Parathyroid adenoma (tissue), 2 donors: ENCODE data around the gene LRCOL1.
A peak's percentile ranks its signal among the peaks of the same experiment; 100 is the strongest.
"Not testable (repeated sequence)": the region's sequence is repeated elsewhere in the genome, so short reads cannot be mapped to it uniquely, and the experiment has no call there.

Experiments used
- H2AFZ ChIP-seq: fragments of 300-600 bp; sonication (generic); one replicate; pipeline ENCODE4 v1.7.0; 2017; ENCODE audit warnings: antibody characterized with exemption, mild to moderate bottlenecking
- H3K27ac ChIP-seq: fragments of 300-600 bp; sonication (generic); one replicate; pipeline ENCODE4 v1.7.0; 2017
- H3K27me3 ChIP-seq: fragments of 300-600 bp; sonication (generic); one replicate; pipeline ENCODE4 v1.7.0; 2017; ENCODE audit warnings: low read length; ENCODE audit not compliant: control insufficient read depth, insufficient read depth
- H3K36me3 ChIP-seq: fragments of 300-600 bp; sonication (generic); one replicate; pipeline ENCODE4 v1.7.0; 2017; ENCODE audit warnings: low read length; ENCODE audit not compliant: control insufficient read depth, insufficient read depth
- H3K4me1 ChIP-seq: fragments of 300-600 bp; sonication (generic); one replicate; pipeline ENCODE4 v1.7.0; 2017; ENCODE audit warnings: control low read depth
- H3K4me2 ChIP-seq: fragments of 300-600 bp; sonication (generic); one replicate; pipeline ENCODE4 v1.7.0; 2017; ENCODE audit warnings: low read length
- H3K4me3 ChIP-seq: fragments of 300-600 bp; sonication (generic); one replicate; pipeline ENCODE4 v1.7.0; 2017; ENCODE audit warnings: low read depth, low read length
- H3K79me2 ChIP-seq: fragments of 300-600 bp; sonication (generic); one replicate; pipeline ENCODE4 v1.7.0; 2017; ENCODE audit warnings: control low read depth
- H3K9ac ChIP-seq: fragments of 300-600 bp; sonication (generic); one replicate; pipeline ENCODE4 v1.7.0; 2017; ENCODE audit warnings: mild to moderate bottlenecking
- H3K9me3 ChIP-seq: fragments of 300-600 bp; sonication (generic); one replicate; pipeline ENCODE4 v1.7.0; 2017; ENCODE audit warnings: low read length; ENCODE audit not compliant: control insufficient read depth
- CTCF ChIP-seq: fragments of 300-600 bp; sonication (generic); IDR thresholded peaks from one replicate; pipeline ENCODE4 v1.7.0; 2017; ENCODE audit warnings: antibody characterized with exemption, mild to moderate bottlenecking
- donor health status: primary hyperparathyroidism.

The LRCOL1 gene

GRCh38 chr12:132603240-132604150 lies 6.9 kb downstream of the LRCOL1 start:
- Histone ChIP-seq H3K4me1 (peaks cover 4% of the 10 kb centered on the region), H3K9me3 (no peaks in the 10 kb centered on the region), H3K4me2 (peak overlapping the region; percentile 13), H3K27me3 (peaks cover 4% of the 10 kb centered on the region), H3K36me3 (no peaks in the 10 kb centered on the region), H3K4me3 (peak overlapping the region; percentile 22), H2AFZ (no peak overlapping the region), H3K27ac (peak overlapping the region; percentile 32), H3K79me2 (no peaks in the 10 kb centered on the region), H3K9ac (no peak overlapping the region)
- no peak for TF ChIP-seq CTCF

GRCh38 chr12:132602572-132603239 lies 7.7 kb downstream of the LRCOL1 start:
- Histone ChIP-seq H3K4me2 (no peak overlapping the region), H3K4me3 (peak overlapping the region; percentile 22), H3K27me3 (peaks cover 4% of the 10 kb centered on the region), H3K79me2 (no peaks in the 10 kb centered on the region), H3K4me1 (peaks cover 4% of the 10 kb centered on the region), H3K9me3 (no peaks in the 10 kb centered on the region), H3K9ac (no peak overlapping the region), H3K36me3 (no peaks in the 10 kb centered on the region), H2AFZ (no peak overlapping the region), H3K27ac (peak overlapping the region; percentile 30)
- TF ChIP-seq CTCF = no peak

GRCh38 chr12:132601171-132601883 lies 9.1 kb downstream of the LRCOL1 start:
- no peaks in the 10 kb centered on the region for H3K9me3 ChIP-seq
- no peak overlapping the region for H2AFZ ChIP-seq
- no peaks in the 10 kb centered on the region for H3K36me3 ChIP-seq
- peaks cover 4% of the 10 kb centered on the region for H3K4me1 ChIP-seq
- H3K27ac ChIP-seq = no peak overlapping the region
- peaks cover 4% of the 10 kb centered on the region for H3K27me3 ChIP-seq
- TF ChIP-seq CTCF = no peak
- H3K4me2 ChIP-seq = no peak overlapping the region
- no peak overlapping the region for H3K4me3 ChIP-seq
- no peaks in the 10 kb centered on the region for H3K79me2 ChIP-seq
- no peak overlapping the region for H3K9ac ChIP-seq

GRCh38 chr12:132600048-132601032 lies 10.0 kb downstream of the LRCOL1 start:
- Histone ChIP-seq H3K4me1 (peaks cover 4% of the 10 kb centered on the region), H3K4me3 (peak overlapping the region; percentile 25), H3K9ac (no peak overlapping the region), H3K27me3 (peaks cover 4% of the 10 kb centered on the region), H3K27ac (no peak overlapping the region), H3K9me3 (no peaks in the 10 kb centered on the region), H2AFZ (peak overlapping the region; percentile 70), H3K79me2 (no peaks in the 10 kb centered on the region), H3K36me3 (no peaks in the 10 kb centered on the region), H3K4me2 (peak overlapping the region; percentile 45)
- peak; percentile 40 for TF ChIP-seq CTCF

- not testable (repeated sequence) for H3K4me3 ChIP-seq, H3K27me3 ChIP-seq
Observed at GRCh38 chr12:132599502-132599901, 10.9 kb downstream of the LRCOL1 start.

More at GRCh38 chr12:132599502-132599901, 10.9 kb downstream of the LRCOL1 start:
- H3K27ac ChIP-seq, H3K79me2 ChIP-seq, H3K36me3 ChIP-seq, H3K9me3 ChIP-seq, H3K9ac ChIP-seq, H2AFZ ChIP-seq, H3K4me2 ChIP-seq, H3K4me1 ChIP-seq: not testable (repeated sequence)
